ENCODE measurements around the gene LCN10. TPM values are rescaled to one million over a fixed set of nuclear protein-coding genes. Genes with fewer than 3 reads are reported as not detected.

LCN10 gene
- total RNA-seq, 2 donors from 2014 or later, result 0.91 to 1.1 TPM

- H3K9me3 Mint-ChIP-seq, result no peaks in the 10 kb centered on the region
- no peaks in the 10 kb centered on the region for H3K36me3 Mint-ChIP-seq (ENCODE audit: low read depth)
- Histone ChIP-seq H3K9ac (ENCODE audit: extremely low read depth, low read length, poor library complexity, severe bottlenecking) (no peak overlapping the region), H3K4me1 (ENCODE audit: control insufficient read depth, insufficient read depth, low read length) (no peaks in the 10 kb centered on the region), H3K36me3 (ENCODE audit: control insufficient read depth, insufficient read depth, low read length) (no peaks in the 10 kb centered on the region), H3K27me3 (ENCODE audit: control insufficient read depth, insufficient read depth, low read length, poor library complexity, severe bottlenecking) (peaks cover 6% of the 10 kb centered on the region), H3K27ac (ENCODE audit: low read depth, low read length) (no peak overlapping the region), H3K4me3 (ENCODE audit: low read length) (no peak overlapping the region), H3K9me3 (ENCODE audit: control insufficient read depth, low read length) (no peaks in the 10 kb centered on the region)
- peaks cover 2% of the 10 kb centered on the region for H3K27me3 Mint-ChIP-seq (ENCODE audit: insufficient read depth)
- H3K27ac Mint-ChIP-seq, result no peak overlapping the region
- peaks cover 9% of the 10 kb centered on the region for H3K4me1 Mint-ChIP-seq
- 72% methylated on average over 6 to 10 of the region's 10 CpGs for WGBS, 2 experiments (ENCODE audit: insufficient coverage in 1 of 2, insufficient read length in 1 of 2)
- TF ChIP-seq CTCF (conservative IDR thresholded peaks at IDR 0.05), result no peak
- no peak for DNase-seq
- no peak overlapping the region for H3K4me3 Mint-ChIP-seq
Measured at GRCh38 chr9:136701668-136702053, 41.1 kb downstream of the LCN10 start.

GRCh38 chr9:136700959-136701667 lies 41.6 kb downstream of the LCN10 start:
- peaks cover 2% of the 10 kb centered on the region for H3K27me3 Mint-ChIP-seq (ENCODE audit: insufficient read depth)
- no peaks in the 10 kb centered on the region for H3K9me3 ChIP-seq (ENCODE audit: control insufficient read depth, low read length)
- no peak for DNase-seq

GRCh38 chr9:136700304-136700703 lies 42.4 kb downstream of the LCN10 start:
- Histone ChIP-seq H3K4me1 (ENCODE audit: control insufficient read depth, insufficient read depth, low read length) (no peaks in the 10 kb centered on the region), H3K9ac (ENCODE audit: extremely low read depth, low read length, poor library complexity, severe bottlenecking) (no peak overlapping the region), H3K9me3 (ENCODE audit: control insufficient read depth, low read length) (no peaks in the 10 kb centered on the region), H3K4me3 (ENCODE audit: low read length) (no peak overlapping the region), H3K27me3 (ENCODE audit: control insufficient read depth, insufficient read depth, low read length, poor library complexity, severe bottlenecking) (peaks cover 6% of the 10 kb centered on the region), H3K27ac (ENCODE audit: low read depth, low read length) (no peak overlapping the region), H3K36me3 (ENCODE audit: control insufficient read depth, insufficient read depth, low read length) (no peaks in the 10 kb centered on the region)
- TF ChIP-seq CTCF (conservative IDR thresholded peaks at IDR 0.05), result no peak
- DNase-seq, result no peak
- Mint-ChIP-seq H3K4me1 (peaks cover 9% of the 10 kb centered on the region), H3K27ac (no peak overlapping the region), H3K9me3 (no peaks in the 10 kb centered on the region), H3K36me3 (ENCODE audit: low read depth) (no peaks in the 10 kb centered on the region), H3K4me3 (no peak overlapping the region), H3K27me3 (ENCODE audit: insufficient read depth) (no peaks in the 10 kb centered on the region)
- 90 to 94% methylated on average over 13 of the region's 13 CpGs for WGBS, 2 experiments (ENCODE audit: insufficient coverage in 1 of 2, insufficient read length in 1 of 2)

More at GRCh38 chr9:136700959-136701667, 41.6 kb downstream of the LCN10 start:
- H3K9ac ChIP-seq (ENCODE audit: extremely low read depth, low read length, poor library complexity, severe bottlenecking), result no peak overlapping the region
- Mint-ChIP-seq H3K4me1 (peaks cover 9% of the 10 kb centered on the region), H3K9me3 (no peaks in the 10 kb centered on the region), H3K4me3 (no peak overlapping the region), H3K27ac (no peak overlapping the region), H3K36me3 (ENCODE audit: low read depth) (no peaks in the 10 kb centered on the region)
- no peak overlapping the region for H3K4me3 ChIP-seq (ENCODE audit: low read length)
- no peaks in the 10 kb centered on the region for H3K4me1 ChIP-seq (ENCODE audit: control insufficient read depth, insufficient read depth, low read length)
- H3K27ac ChIP-seq (ENCODE audit: low read depth, low read length), result no peak overlapping the region
- H3K36me3 ChIP-seq (ENCODE audit: control insufficient read depth, insufficient read depth, low read length), result no peaks in the 10 kb centered on the region
- 75 to 78% methylated on average over 38 of the region's 38 CpGs for WGBS, 2 experiments (ENCODE audit: insufficient coverage in 1 of 2, insufficient read length in 1 of 2)
- peaks cover 6% of the 10 kb centered on the region for H3K27me3 ChIP-seq (ENCODE audit: control insufficient read depth, insufficient read depth, low read length, poor library complexity, severe bottlenecking)
- no peak for TF ChIP-seq CTCF (conservative IDR thresholded peaks at IDR 0.05)
